ENCODE data around the gene OR2V2. TPM values are rescaled to one million over a fixed set of nuclear protein-coding genes. Genes with fewer than 3 reads are reported as not detected.
A peak's percentile ranks its signal among the peaks of the same experiment; 100 is the strongest.

The OR2V2 gene
- total RNA-seq, 6 experiments from 2014 or later = not detected

- Histone ChIP-seq H3K4me1 (peaks cover 0 to 14% (median 0%) of the 10 kb centered on the region in 4 donors), H3K4me3 (no peak overlapping the region), H3K9me3 (no peaks in the 10 kb centered on the region), H3K27ac (no peak overlapping the region), H3K27me3 (no peaks in the 10 kb centered on the region), H3K36me3 (no peaks in the 10 kb centered on the region)
- ATAC-seq = peak in 1 of 4 donors; percentile 19
- 13% methylated on average over 5 of the region's 5 CpGs for WGBS (ENCODE audit: insufficient coverage, low coverage, low lambda C conversion rate, missing lambda C conversion rate)
- intact Hi-C loops (cut with DNase I) = no loop called here
- DNase-seq = no peak
- TF ChIP-seq, protein P1, sequence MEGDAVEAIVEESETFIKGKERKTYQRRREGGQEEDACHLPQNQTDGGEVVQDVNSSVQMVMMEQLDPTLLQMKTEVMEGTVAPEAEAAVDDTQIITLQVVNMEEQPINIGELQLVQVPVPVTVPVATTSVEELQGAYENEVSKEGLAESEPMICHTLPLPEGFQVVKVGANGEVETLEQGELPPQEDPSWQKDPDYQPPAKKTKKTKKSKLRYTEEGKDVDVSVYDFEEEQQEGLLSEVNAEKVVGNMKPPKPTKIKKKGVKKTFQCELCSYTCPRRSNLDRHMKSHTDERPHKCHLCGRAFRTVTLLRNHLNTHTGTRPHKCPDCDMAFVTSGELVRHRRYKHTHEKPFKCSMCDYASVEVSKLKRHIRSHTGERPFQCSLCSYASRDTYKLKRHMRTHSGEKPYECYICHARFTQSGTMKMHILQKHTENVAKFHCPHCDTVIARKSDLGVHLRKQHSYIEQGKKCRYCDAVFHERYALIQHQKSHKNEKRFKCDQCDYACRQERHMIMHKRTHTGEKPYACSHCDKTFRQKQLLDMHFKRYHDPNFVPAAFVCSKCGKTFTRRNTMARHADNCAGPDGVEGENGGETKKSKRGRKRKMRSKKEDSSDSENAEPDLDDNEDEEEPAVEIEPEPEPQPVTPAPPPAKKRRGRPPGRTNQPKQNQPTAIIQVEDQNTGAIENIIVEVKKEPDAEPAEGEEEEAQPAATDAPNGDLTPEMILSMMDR (IDR thresholded peaks at IDR 0.05) = no peak
- no peak for TF ChIP-seq POLR2A (IDR thresholded peaks at IDR 0.05)
Measured at GRCh38 chr5:181138258-181138657, 9.1 kb upstream of the OR2V2 start.

GRCh38 chr5:181140766-181141165, 6.6 kb upstream of the OR2V2 start:
- no peaks in the 10 kb centered on the region for H3K36me3 ChIP-seq
- no peak overlapping the region for H3K27ac ChIP-seq
- intact Hi-C loops (cut with DNase I) = no loop called here
- 29% methylated on average over 1 of the region's 3 CpGs for WGBS (ENCODE audit: insufficient coverage, low coverage, low lambda C conversion rate, missing lambda C conversion rate)
- no peaks in the 10 kb centered on the region for H3K27me3 ChIP-seq
- no peaks in the 10 kb centered on the region for H3K4me1 ChIP-seq
- DNase-seq = no peak
- TF ChIP-seq, protein P1 (IDR thresholded peaks at IDR 0.05) = no peak
- TF ChIP-seq POLR2A (IDR thresholded peaks at IDR 0.05) = no peak
- no peaks in the 10 kb centered on the region for H3K9me3 ChIP-seq
- no peak overlapping the region for H3K4me3 ChIP-seq
- ATAC-seq = no peak

DNA sequence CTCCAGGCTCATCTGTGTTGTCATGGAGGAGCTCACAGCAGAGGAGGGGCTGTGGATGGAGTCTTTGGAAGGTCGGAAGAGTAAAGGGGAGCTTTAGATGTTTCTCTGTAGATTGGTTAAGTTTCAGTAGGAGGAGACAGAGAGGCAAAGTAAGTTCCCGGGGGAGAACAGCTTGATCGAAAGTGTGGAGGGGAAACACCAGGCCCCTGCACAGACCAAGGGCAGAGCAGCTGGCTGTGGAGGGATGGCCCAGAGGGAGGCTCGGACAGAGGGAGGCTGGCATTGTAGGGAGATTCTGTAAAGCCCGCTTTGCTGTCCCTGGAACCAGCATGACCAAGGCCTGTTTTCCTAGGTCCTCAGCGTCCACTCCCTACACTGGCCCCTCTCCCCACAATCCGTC, 5.3 kb upstream of the OR2V2 start:
- intact Hi-C loops (cut with DNase I) = no loop called here
- 60% methylated on average over 3 of the region's 7 CpGs for WGBS (ENCODE audit: insufficient coverage, low coverage, low lambda C conversion rate, missing lambda C conversion rate)
- TF ChIP-seq POLR2A (IDR thresholded peaks at IDR 0.05) = no peak
- TF ChIP-seq, protein P1 (IDR thresholded peaks at IDR 0.05) = no peak
- Histone ChIP-seq H3K4me1 (no peaks in the 10 kb centered on the region), H3K27me3 (no peaks in the 10 kb centered on the region), H3K4me3 (no peak overlapping the region), H3K27ac (no peak overlapping the region), H3K9me3 (no peaks in the 10 kb centered on the region), H3K36me3 (no peaks in the 10 kb centered on the region)
- ATAC-seq = no peak
- DNase-seq = no peak

DNA sequence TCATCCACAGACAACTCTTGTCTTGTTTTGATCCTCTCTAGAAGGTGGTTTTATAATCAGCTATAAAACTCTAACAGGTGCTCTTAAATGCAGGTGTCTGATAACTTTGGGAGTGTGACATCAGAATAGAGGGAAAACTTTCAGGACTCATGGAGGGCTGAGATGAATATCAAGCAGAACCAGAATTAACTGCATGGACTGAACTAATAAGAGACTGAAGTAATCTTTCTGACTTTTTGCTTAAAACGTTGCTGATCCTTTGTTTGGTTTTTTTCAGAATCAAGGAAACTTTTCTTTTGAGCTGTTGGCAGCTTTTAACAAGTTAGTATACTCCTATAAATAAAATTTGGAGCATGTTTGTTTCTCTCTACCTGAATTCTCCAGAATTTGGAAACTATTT, 2.3 kb upstream of the OR2V2 start:
- Histone ChIP-seq H3K27ac (no peak overlapping the region), H3K36me3 (no peaks in the 10 kb centered on the region), H3K9me3 (no peaks in the 10 kb centered on the region), H3K4me1 (no peaks in the 10 kb centered on the region), H3K27me3 (no peaks in the 10 kb centered on the region), H3K4me3 (no peak overlapping the region)
- no peak for TF ChIP-seq POLR2A (IDR thresholded peaks at IDR 0.05)
- TF ChIP-seq, protein P1 (IDR thresholded peaks at IDR 0.05) = no peak
- ATAC-seq (no peak), DNase-seq (no peak)
- intact Hi-C loops (cut with DNase I) = no loop called here
- WGBS (ENCODE audit: insufficient coverage, low coverage, low lambda C conversion rate, missing lambda C conversion rate) = 13% methylated on average over 1 of the region's 1 CpG

DNA sequence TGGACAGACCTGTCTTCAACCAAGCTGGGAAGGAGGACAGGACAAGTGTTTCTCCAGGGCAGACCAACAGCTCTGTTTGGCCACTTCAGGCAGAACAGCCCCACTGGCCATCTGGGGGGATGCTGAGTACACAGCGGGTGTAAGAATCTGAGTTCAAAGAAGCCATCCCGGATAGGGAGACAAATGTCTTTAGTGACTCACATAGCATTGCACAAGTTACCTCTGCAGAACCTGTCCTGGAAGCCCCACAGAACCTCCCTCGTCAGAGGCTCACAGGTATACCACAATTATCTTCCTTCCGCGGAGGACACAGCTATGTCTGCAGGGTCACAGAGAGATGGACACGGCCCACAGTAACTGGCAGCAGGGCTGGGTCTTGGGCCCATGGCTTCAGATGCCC, 2.0 kb downstream of the OR2V2 start:
- H3K27ac ChIP-seq = no peak overlapping the region
- ATAC-seq (no peak), DNase-seq (no peak)
- H3K4me3 ChIP-seq = no peak overlapping the region
- WGBS (ENCODE audit: insufficient coverage, low coverage, low lambda C conversion rate, missing lambda C conversion rate) = 53% methylated on average over 4 of the region's 6 CpGs
- no peaks in the 10 kb centered on the region for H3K27me3 ChIP-seq
- no peaks in the 10 kb centered on the region for H3K4me1 ChIP-seq
- H3K9me3 ChIP-seq = no peaks in the 10 kb centered on the region
- intact Hi-C loops (cut with DNase I) = no loop called here
- TF ChIP-seq POLR2A (IDR thresholded peaks at IDR 0.05) = no peak
- TF ChIP-seq, protein P1 (IDR thresholded peaks at IDR 0.05) = no peak
- H3K36me3 ChIP-seq = no peaks in the 10 kb centered on the region

Data from right lobe of liver (tissue), 6 donors.